Skeletal muscle tissue (tissue), 4 donors: ENCODE results near the gene ZNF26. TPM values are rescaled to one million over a fixed set of nuclear protein-coding genes. Genes with fewer than 3 reads are reported as not detected.
"Not testable (repeated sequence)": the region's sequence is repeated elsewhere in the genome, so short reads cannot be mapped to it uniquely, and the experiment has no call there.

Experiments
- H3K27ac ChIP-seq: one replicate; pipeline ENCODE4 v1.7.0; 2013; ENCODE audit warnings: mild to moderate bottlenecking, low read depth, low read length, inconsistent platforms
- H3K27me3 ChIP-seq, 3 donors: one replicate each; pipeline ENCODE4 v1.7.0; 2013; ENCODE audit warnings: low read length in 3 of 3; ENCODE audit not compliant: control insufficient read depth in 3 of 3, insufficient read depth in 3 of 3
- H3K36me3 ChIP-seq, 3 donors: one replicate each; pipeline ENCODE4 v1.7.0; 2013; ENCODE audit warnings: low read length in 3 of 3; ENCODE audit not compliant: control insufficient read depth in 3 of 3, insufficient read depth in 3 of 3
- H3K4me1 ChIP-seq, 3 donors: one replicate each; pipeline ENCODE4 v1.7.0; 2013; ENCODE audit warnings: low read length in 3 of 3, mild to moderate bottlenecking in 3 of 3; ENCODE audit not compliant: control insufficient read depth in 3 of 3, insufficient read depth in 3 of 3
- H3K4me3 ChIP-seq, 3 donors: one replicate each; pipeline ENCODE4 v1.7.0; 2013; ENCODE audit warnings: low read length in 3 of 3
- H3K9ac ChIP-seq, 3 donors: one replicate each; pipeline ENCODE4 v1.7.0; 2013; ENCODE audit warnings: low read length in 3 of 3, mild to moderate bottlenecking in 3 of 3, moderate library complexity in 2 of 3, low read depth in 1 of 3
- H3K9me3 ChIP-seq, 3 donors: one replicate each; pipeline ENCODE4 v1.7.0; 2013; ENCODE audit warnings: low read length in 3 of 3; ENCODE audit not compliant: control insufficient read depth in 3 of 3
- total RNA-seq: library from RNA; depleted of rRNA; stranded (reverse); fragments of >200 nt; gene quantifications from one replicate; pipeline ENCODE4 v1.2.3, GENCODE V29; 2014
- donor health status: Osteomylitis.

The ZNF26 gene
- total RNA-seq, 1 donor from 2014 or later, result 8.4 TPM

- peak overlapping the region; percentile 84 to 96 (median 91) for H3K4me3 ChIP-seq
- H3K27ac ChIP-seq, result peak overlapping the region; percentile 80
- peak overlapping the region; percentile 83 to 90 (median 84) for H3K9ac ChIP-seq
- H3K9me3 ChIP-seq, result peaks cover 11 to 25% (median 20%) of the 10 kb centered on the region in 3 donors
- H3K36me3 ChIP-seq, result peaks cover 1 to 21% (median 2%) of the 10 kb centered on the region in 3 donors
- no peaks in the 10 kb centered on the region for H3K27me3 ChIP-seq
- peaks cover 11 to 13% (median 12%) of the 10 kb centered on the region in 3 donors for H3K4me1 ChIP-seq
Measured at GRCh38 chr12:132955094-132956010, 30.8 kb upstream of the ZNF26 start.

GRCh38 chr12:132956011-132956788 lies 30.0 kb upstream of the ZNF26 start, which contains the start of gene ZNF605:
ZNF605 (minus strand) TSS chr12:132956306; CDS start chr12:132945635, 10,671 bp downstream.
- Histone ChIP-seq H3K9ac (peak within 1 kb of the TSS; percentile 83 to 90 (median 84)), H3K27ac (peak within 1 kb of the TSS; percentile 80), H3K36me3 (peaks cover 0 to 12% (median 2%) of the 10 kb centered on the region in 3 donors), H3K27me3 (no peaks in the 10 kb centered on the region), H3K4me1 (peaks cover 11 to 13% (median 12%) of the 10 kb centered on the region in 3 donors), H3K4me3 (peak within 1 kb of the TSS; percentile 84 to 96 (median 91)), H3K9me3 (peaks cover 3 to 17% (median 12%) of the 10 kb centered on the region in 3 donors)

- not testable (repeated sequence) for H3K4me3 ChIP-seq, H3K27ac ChIP-seq, H3K4me1 ChIP-seq, H3K9me3 ChIP-seq, H3K9ac ChIP-seq, H3K36me3 ChIP-seq, H3K27me3 ChIP-seq
Measured at GRCh38 chr12:132961790-132962189, 24.4 kb upstream of the ZNF26 start.

GRCh38 chr12:132963947-132964346 lies 22.2 kb upstream of the ZNF26 start:
- not testable (repeated sequence) for H3K9me3 ChIP-seq, H3K4me3 ChIP-seq, H3K36me3 ChIP-seq, H3K4me1 ChIP-seq, H3K27ac ChIP-seq, H3K9ac ChIP-seq, H3K27me3 ChIP-seq

- Histone ChIP-seq H3K36me3 (peaks cover 3 to 4% (median 4%) of the 10 kb centered on the region in 3 donors), H3K4me3 (no peak overlapping the region), H3K4me1 (no peaks in the 10 kb centered on the region), H3K27me3 (no peaks in the 10 kb centered on the region), H3K9me3 (peaks cover 5 to 6% (median 6%) of the 10 kb centered on the region in 3 donors), H3K27ac (no peak overlapping the region), H3K9ac (no peak overlapping the region)
Measured at GRCh38 chr12:132965796-132966195, 20.4 kb upstream of the ZNF26 start.

- H3K36me3 ChIP-seq, result peaks cover 3 to 4% (median 4%) of the 10 kb centered on the region in 3 donors
- H3K27me3 ChIP-seq, result no peaks in the 10 kb centered on the region
- no peak overlapping the region for H3K9ac ChIP-seq
- peaks cover 5 to 6% (median 6%) of the 10 kb centered on the region in 3 donors for H3K9me3 ChIP-seq
- no peaks in the 10 kb centered on the region for H3K4me1 ChIP-seq
- no peak overlapping the region for H3K4me3 ChIP-seq
- H3K27ac ChIP-seq, result no peak overlapping the region
Measured at GRCh38 chr12:132966676-132967415, 19.3 kb upstream of the ZNF26 start.

GRCh38 chr12:132967736-132968135 lies 18.4 kb upstream of the ZNF26 start:
- no peak overlapping the region for H3K9ac ChIP-seq
- H3K9me3 ChIP-seq, result peaks cover 5 to 9% (median 6%) of the 10 kb centered on the region in 3 donors
- no peak overlapping the region for H3K4me3 ChIP-seq
- H3K36me3 ChIP-seq, result peaks cover 3 to 4% (median 4%) of the 10 kb centered on the region in 3 donors
- no peaks in the 10 kb centered on the region for H3K27me3 ChIP-seq
- no peaks in the 10 kb centered on the region for H3K4me1 ChIP-seq
- no peak overlapping the region for H3K27ac ChIP-seq

- H3K9ac ChIP-seq, result no peak overlapping the region
- H3K27me3 ChIP-seq, result no peaks in the 10 kb centered on the region
- H3K9me3 ChIP-seq, result peaks cover 0 to 7% (median 2%) of the 10 kb centered on the region in 3 donors
- no peak overlapping the region for H3K4me3 ChIP-seq
- H3K36me3 ChIP-seq, result no peaks in the 10 kb centered on the region
- no peaks in the 10 kb centered on the region for H3K4me1 ChIP-seq
- no peak overlapping the region for H3K27ac ChIP-seq
Measured at GRCh38 chr12:132972374-132972773, 13.8 kb upstream of the ZNF26 start.

GRCh38 chr12:132976870-132977269 lies 9.3 kb upstream of the ZNF26 start:
- not testable (repeated sequence) for H3K36me3 ChIP-seq, H3K27me3 ChIP-seq, H3K27ac ChIP-seq, H3K9me3 ChIP-seq, H3K9ac ChIP-seq, H3K4me3 ChIP-seq, H3K4me1 ChIP-seq
